Smooth muscle cell (in vitro differentiated cells): Measurements from ENCODE around the gene ATP5PB. TPM values are rescaled to one million over a fixed set of nuclear protein-coding genes. Genes with fewer than 3 reads are reported as not detected.

Experiments used
- DNase-seq: peaks from one replicate; lab custom pipeline; 2025; ENCODE audit not compliant: unreplicated experiment; lab: John Stamatoyannopoulos, UW
- H2AFZ ChIP-seq: fragments of 200-600 bp; sonication (generic); 2 replicates; pipeline ENCODE4 v1.6.0; 2016; ENCODE audit warnings: antibody characterized with exemption, low read depth, mild to moderate bottlenecking
- H3F3A ChIP-seq: fragments of 200-600 bp; sonication (generic); 2 replicates; pipeline ENCODE4 v1.6.0; 2017; ENCODE audit warnings: antibody characterized with exemption, low read depth
- H3K27ac ChIP-seq: fragments of 200-600 bp; sonication (generic); 2 replicates; pipeline ENCODE4 v1.5.1; 2016; ENCODE audit warnings: low read depth, mild to moderate bottlenecking
- H3K27me3 ChIP-seq: fragments of 200-600 bp; sonication (generic); 2 replicates; pipeline ENCODE4 v1.6.1; 2016; ENCODE audit warnings: low read depth, mild to moderate bottlenecking
- H3K36me3 ChIP-seq: fragments of 200-600 bp; sonication (generic); 2 replicates; pipeline ENCODE4 v1.5.1; 2016; ENCODE audit warnings: low read depth
- H3K4me1 ChIP-seq: fragments of 200-600 bp; sonication (generic); 2 replicates; pipeline ENCODE4 v1.5.1; 2016; ENCODE audit warnings: low read depth
- H3K4me2 ChIP-seq: fragments of 200-600 bp; sonication (generic); 2 replicates; pipeline ENCODE4 v1.6.0; 2016; ENCODE audit warnings: mild to moderate bottlenecking
- H3K4me3 ChIP-seq: fragments of 200-600 bp; sonication (generic); 2 replicates; pipeline ENCODE4 v1.5.1; 2016; ENCODE audit warnings: mild to moderate bottlenecking
- H3K79me2 ChIP-seq: fragments of 200-600 bp; sonication (generic); 2 replicates; pipeline ENCODE4 v1.6.0; 2016; ENCODE audit warnings: low read depth, mild to moderate bottlenecking
- H3K9ac ChIP-seq: fragments of 200-600 bp; sonication (generic); 2 replicates; pipeline ENCODE4 v1.6.0; 2016; ENCODE audit warnings: low read depth
- H3K9me3 ChIP-seq: fragments of 200-600 bp; sonication (generic); replicated peaks from 2 replicates; pipeline ENCODE4 v1.5.1; 2016; ENCODE audit warnings: low read depth
- H4K20me1 ChIP-seq: fragments of 200-600 bp; sonication (generic); 2 replicates; pipeline ENCODE4 v1.6.0; 2016; ENCODE audit warnings: low read depth
- CTCF ChIP-seq: fragments of 200-600 bp; sonication (generic); IDR thresholded peaks from 2 replicates; pipeline ENCODE4 v1.5.1; 2017; ENCODE audit warnings: borderline replicate concordance, mild to moderate bottlenecking, antibody characterized with exemption; ENCODE audit not compliant: insufficient read depth, poor library complexity, severe bottlenecking
- WGBS: methylation state at CpG from one replicate; pipeline ENCODE4 v1.1.7; 2016; ENCODE audit warnings: low lambda C conversion rate; 5-methylcytosine and 5-hydroxymethylcytosine counted together
- polyA plus RNA-seq: library from polyadenylated mRNA; unstranded; fragments of >200 nt; fragmentation: Nextera tagmentation; extraction: Ambion mirVana; gene quantifications from 2 replicates; pipeline ENCODE4 v1.2.1, GENCODE V29; 2016
- total RNA-seq: library from RNA; depleted of rRNA; stranded (reverse); fragments of >200 nt; gene quantifications from 2 replicates; pipeline ENCODE4 v1.2.3, GENCODE V29; 2014

Gene ATP5PB
- total and polyA plus RNA-seq, 2 experiments from 2014 or later: 272 to 289 TPM

- 85% methylated on average over 5 of the region's 5 CpGs for WGBS
- Histone ChIP-seq H2AFZ (no peak overlapping the region), H3K79me2 (no peaks in the 10 kb centered on the region), H3K9ac (no peak overlapping the region), H3K36me3 (no peaks in the 10 kb centered on the region), H3K27ac (no peak overlapping the region), H3K9me3 (no peaks in the 10 kb centered on the region), H3K4me2 (no peak overlapping the region), H3K27me3 (peaks cover 7% of the 10 kb centered on the region), H3F3A (no peaks in the 10 kb centered on the region), H4K20me1 (no peaks in the 10 kb centered on the region), H3K4me3 (no peak overlapping the region), H3K4me1 (no peaks in the 10 kb centered on the region)
- DNase-seq: no peak
- TF ChIP-seq CTCF: no peak
Observed at GRCh38 chr1:111497592-111497991, 48.3 kb downstream of the ATP5PB start.

DNA sequence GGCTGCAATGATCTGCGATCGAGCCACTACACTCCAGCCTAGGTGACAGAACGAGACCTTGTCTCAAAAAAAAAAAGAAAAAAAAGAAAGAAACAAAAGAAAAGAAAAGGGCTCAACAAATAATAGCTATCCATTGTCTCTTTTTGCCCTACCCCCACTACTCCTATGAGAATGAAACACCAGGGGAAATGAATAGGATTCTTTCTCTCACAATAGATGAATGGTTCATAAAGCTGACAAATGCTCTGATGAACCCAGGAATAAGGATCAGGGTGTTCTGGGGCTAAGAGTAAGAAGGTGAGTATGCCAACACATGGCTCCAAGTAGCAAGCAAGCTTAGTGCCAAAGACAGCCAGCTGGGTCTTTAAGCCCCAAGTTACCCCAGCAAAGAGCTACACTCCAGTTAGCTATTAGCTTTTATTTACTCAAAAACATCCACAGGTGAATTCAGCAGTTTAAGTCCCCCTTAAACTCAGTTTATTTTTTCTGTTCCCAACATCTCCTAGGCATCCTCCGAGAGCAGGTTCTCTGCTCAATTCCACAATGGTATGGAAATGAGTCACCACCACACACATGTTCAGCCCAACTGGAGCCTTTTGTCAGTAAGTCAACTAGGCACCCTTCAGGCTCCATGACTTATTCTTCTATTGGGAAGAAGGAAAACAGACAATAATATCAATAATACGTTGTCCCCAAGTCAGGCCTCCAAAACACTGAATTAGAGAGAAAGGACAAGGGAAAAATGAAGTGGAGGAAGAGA is 49.9 kb downstream of the ATP5PB start:
- TF ChIP-seq CTCF: no peak
- Histone ChIP-seq H3F3A (no peaks in the 10 kb centered on the region), H3K79me2 (no peaks in the 10 kb centered on the region), H2AFZ (no peak overlapping the region), H4K20me1 (no peaks in the 10 kb centered on the region), H3K4me3 (no peak overlapping the region), H3K27ac (no peak overlapping the region), H3K4me2 (no peak overlapping the region), H3K4me1 (no peaks in the 10 kb centered on the region), H3K9me3 (no peaks in the 10 kb centered on the region), H3K9ac (no peak overlapping the region), H3K36me3 (no peaks in the 10 kb centered on the region), H3K27me3 (peaks cover 7% of the 10 kb centered on the region)
- DNase-seq: no peak
- WGBS: 73% methylated on average over 5 of the region's 5 CpGs

DNA sequence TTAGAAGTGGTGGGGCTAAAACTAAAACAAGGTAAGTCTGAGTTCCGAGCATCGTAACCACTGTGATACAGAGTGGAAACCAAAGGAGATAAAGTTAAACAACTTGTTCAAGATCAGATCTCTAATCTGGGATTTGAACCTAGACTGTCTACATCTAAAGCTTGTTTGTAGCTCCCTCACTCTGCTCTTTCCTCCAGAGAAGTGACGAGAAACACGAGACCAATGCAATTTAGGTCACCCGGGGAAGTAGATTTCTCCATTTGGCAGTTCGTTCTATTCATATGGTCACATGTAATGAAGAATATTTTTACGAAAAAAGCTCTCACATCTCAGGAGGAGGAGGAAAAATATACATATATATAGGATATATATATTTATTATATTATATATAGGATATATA is 52.4 kb downstream of the ATP5PB start:
- no peaks in the 10 kb centered on the region for H3F3A ChIP-seq
- 87% methylated on average over 7 of the region's 7 CpGs for WGBS
- DNase-seq: no peak

More for the DNA sequence above, 52.4 kb downstream of the ATP5PB start:
- Histone ChIP-seq H3K4me1 (no peaks in the 10 kb centered on the region), H3K4me3 (no peak overlapping the region), H4K20me1 (no peaks in the 10 kb centered on the region), H3K4me2 (no peak overlapping the region), H3K79me2 (no peaks in the 10 kb centered on the region), H3K36me3 (no peaks in the 10 kb centered on the region), H3K27me3 (peaks cover 7% of the 10 kb centered on the region), H3K9ac (no peak overlapping the region), H3K27ac (no peak overlapping the region), H3K9me3 (no peaks in the 10 kb centered on the region), H2AFZ (no peak overlapping the region)
- no peak for TF ChIP-seq CTCF
